ENCODE results near the gene ZC3HAV1.
"Not testable (repeated sequence)": the region's sequence is repeated elsewhere in the genome, so short reads cannot be mapped to it uniquely, and the experiment has no call there.

ZC3HAV1 gene

DNA sequence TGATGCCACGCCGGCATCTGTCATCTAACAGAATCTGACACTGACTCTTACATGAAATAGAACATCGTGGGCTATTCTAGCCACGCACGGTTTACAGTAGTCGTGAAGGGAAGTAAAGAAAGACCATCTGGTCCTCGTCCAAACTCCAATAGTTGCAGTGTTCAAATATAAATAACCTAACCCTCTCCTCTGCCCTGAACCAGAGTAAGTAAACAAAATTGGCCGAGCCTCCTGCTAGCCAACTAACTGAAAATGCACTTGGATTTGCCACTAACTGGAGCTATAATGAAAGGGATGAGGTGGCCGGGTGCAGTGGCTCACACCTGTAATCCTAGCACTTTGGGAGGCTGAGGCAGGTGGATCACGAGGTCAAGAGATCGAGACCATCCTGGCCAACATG lies 44.2 kb downstream of the ZC3HAV1 start:
- Mint-ChIP-seq H3K4me1 (ENCODE audit: low read depth) (peaks cover 71% of the 10 kb centered on the region), H3K27me3 (ENCODE audit: low read depth) (no peaks in the 10 kb centered on the region), H3K36me3 (ENCODE audit: low read depth) (peaks cover 77% of the 10 kb centered on the region), H3K27ac (peak overlapping the region; percentile 69), H3K9me3 (no peaks in the 10 kb centered on the region), H3K4me3 (no peak overlapping the region)

- Mint-ChIP-seq H3K9me3 (no peaks in the 10 kb centered on the region), H3K27me3 (ENCODE audit: low read depth) (no peaks in the 10 kb centered on the region), H3K4me1 (ENCODE audit: low read depth) (peaks cover 55% of the 10 kb centered on the region), H3K27ac (peak overlapping the region; percentile 76), H3K4me3 (no peak overlapping the region), H3K36me3 (ENCODE audit: low read depth) (peaks cover 59% of the 10 kb centered on the region)
These were observed 48.1 kb downstream of the ZC3HAV1 start for GRCh38 chr7:139061416-139061815.

GRCh38 chr7:139060695-139061237 lies 48.8 kb downstream of the ZC3HAV1 start:
- Mint-ChIP-seq H3K4me1 (ENCODE audit: low read depth) (peaks cover 54% of the 10 kb centered on the region), H3K36me3 (ENCODE audit: low read depth) (peaks cover 58% of the 10 kb centered on the region), H3K9me3 (no peaks in the 10 kb centered on the region)

DNA sequence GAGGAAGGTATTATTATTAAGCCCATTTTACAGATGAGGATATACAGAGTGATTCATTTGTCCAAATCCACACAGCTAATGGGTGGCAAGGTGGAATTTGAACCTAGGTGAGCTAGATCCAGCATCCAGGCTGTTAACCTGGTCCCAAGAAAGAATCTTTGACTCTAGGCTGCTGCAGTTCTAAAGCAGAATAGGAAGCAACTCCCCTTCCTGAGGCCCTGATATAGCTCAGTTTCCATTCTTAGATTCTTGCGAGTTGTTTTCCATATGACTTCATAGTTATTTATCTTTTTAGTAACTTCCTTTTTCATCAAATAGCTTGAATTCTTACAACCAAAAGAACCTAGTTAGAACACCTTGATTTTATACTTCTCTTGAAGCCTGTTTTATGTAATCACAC lies 49.6 kb downstream of the ZC3HAV1 start:
- Mint-ChIP-seq H3K4me3 (no peak overlapping the region), H3K36me3 (ENCODE audit: low read depth) (peaks cover 53% of the 10 kb centered on the region), H3K27ac (peak overlapping the region; percentile 76), H3K27me3 (ENCODE audit: low read depth) (no peaks in the 10 kb centered on the region), H3K4me1 (ENCODE audit: low read depth) (peaks cover 46% of the 10 kb centered on the region), H3K9me3 (no peaks in the 10 kb centered on the region)

More at GRCh38 chr7:139060695-139061237, 48.8 kb downstream of the ZC3HAV1 start:
- H3K4me3 Mint-ChIP-seq: no peak overlapping the region
- H3K27me3 Mint-ChIP-seq (ENCODE audit: low read depth): no peaks in the 10 kb centered on the region
- peak overlapping the region; percentile 76 for H3K27ac Mint-ChIP-seq

DNA sequence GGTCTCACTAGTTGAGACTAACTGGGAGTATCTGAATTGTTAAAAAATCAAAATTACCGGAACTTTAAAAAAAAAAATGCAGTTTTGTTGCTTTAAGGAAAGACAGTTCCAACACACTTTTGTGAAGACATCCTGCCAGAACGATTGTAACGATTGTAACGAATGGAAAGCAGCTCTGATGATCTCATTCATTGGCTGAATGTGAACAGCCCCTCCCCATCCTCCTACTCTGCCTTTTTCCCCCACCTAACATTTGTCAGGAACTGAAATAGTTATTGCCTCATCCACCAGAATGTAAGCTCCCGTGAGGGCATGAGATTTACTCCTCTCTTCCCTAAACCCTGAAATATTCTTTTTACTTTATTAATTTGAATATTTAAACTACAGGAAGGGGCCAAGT lies 50.6 kb downstream of the ZC3HAV1 start:
- Mint-ChIP-seq H3K27me3 (ENCODE audit: low read depth) (no peaks in the 10 kb centered on the region), H3K36me3 (ENCODE audit: low read depth) (peaks cover 50% of the 10 kb centered on the region), H3K9me3 (no peaks in the 10 kb centered on the region), H3K27ac (no peak overlapping the region), H3K4me1 (ENCODE audit: low read depth) (peaks cover 40% of the 10 kb centered on the region), H3K4me3 (no peak overlapping the region)

DNA sequence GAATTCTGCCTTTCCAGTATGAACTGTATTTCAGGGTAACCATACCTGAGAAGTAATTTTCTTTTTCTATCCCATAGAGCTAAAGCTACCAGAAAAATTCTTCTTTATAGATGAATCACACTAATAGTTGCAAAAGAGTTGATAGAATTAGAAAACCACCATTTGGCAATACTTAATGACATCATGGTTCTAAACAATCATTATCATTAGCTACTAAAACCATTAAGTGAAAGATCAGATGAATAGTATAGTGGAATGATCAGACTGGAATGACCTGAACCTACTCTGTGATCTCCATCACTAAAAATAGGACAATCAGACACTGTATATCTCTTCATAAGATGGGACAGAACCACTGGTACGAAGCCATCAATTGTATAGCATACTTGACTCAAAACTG lies 53.8 kb downstream of the ZC3HAV1 start:
- H3K36me3 Mint-ChIP-seq (ENCODE audit: low read depth): peaks cover 42% of the 10 kb centered on the region
- H3K9me3 Mint-ChIP-seq: no peaks in the 10 kb centered on the region
- H3K4me3 Mint-ChIP-seq: no peak overlapping the region

DNA sequence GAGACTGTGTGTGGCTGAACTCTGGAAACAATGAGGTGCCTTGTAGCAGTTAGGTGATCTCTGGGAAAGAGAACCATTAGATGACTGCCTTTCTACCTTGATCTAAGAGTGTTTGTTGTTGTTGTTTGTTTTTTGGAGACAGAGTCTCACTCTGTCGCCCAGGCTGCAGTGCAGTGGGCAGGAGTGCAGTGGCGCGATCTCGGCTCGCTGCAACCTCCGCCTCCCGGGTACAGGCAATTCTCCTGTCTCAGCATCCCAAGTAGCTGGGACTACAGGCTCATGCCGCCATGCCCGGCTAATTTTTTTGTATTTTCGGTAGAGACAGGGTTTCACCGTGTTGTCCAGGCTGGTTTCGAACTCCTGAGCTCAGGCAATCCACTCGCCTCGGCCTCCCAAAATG lies 54.9 kb downstream of the ZC3HAV1 start:
- H3K4me3 Mint-ChIP-seq; H3K27ac Mint-ChIP-seq; H3K9me3 Mint-ChIP-seq; H3K27me3 Mint-ChIP-seq (ENCODE audit: low read depth): not testable (repeated sequence)
- H3K36me3 Mint-ChIP-seq (ENCODE audit: low read depth): peaks cover 45% of the 10 kb centered on the region
- peaks cover 20% of the 10 kb centered on the region for H3K4me1 Mint-ChIP-seq (ENCODE audit: low read depth)

More for the DNA sequence above, 53.8 kb downstream of the ZC3HAV1 start:
- no peaks in the 10 kb centered on the region for H3K27me3 Mint-ChIP-seq (ENCODE audit: low read depth)
- peak overlapping the region; percentile 39 for H3K27ac Mint-ChIP-seq
- H3K4me1 Mint-ChIP-seq (ENCODE audit: low read depth): peaks cover 26% of the 10 kb centered on the region

DNA sequence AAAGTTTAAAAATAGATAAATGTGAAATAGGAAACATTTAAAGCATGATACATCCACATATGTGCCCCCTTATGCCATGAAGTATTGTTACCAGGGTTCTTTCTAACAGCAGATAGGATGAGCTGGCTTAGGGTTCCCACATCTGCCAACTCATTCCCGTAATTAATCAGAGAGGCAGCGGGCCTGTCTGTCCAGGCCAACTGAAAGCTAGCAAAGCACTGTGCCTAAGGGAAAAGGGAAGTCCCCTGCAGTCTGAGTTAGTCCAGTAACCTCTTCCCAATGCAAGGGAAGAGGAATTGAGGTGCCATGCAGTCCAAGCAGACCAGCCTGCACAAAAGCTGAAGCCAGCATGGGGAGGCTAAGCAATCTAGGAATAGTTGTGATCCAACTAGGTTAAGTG lies 55.4 kb downstream of the ZC3HAV1 start:
- Mint-ChIP-seq H3K4me1 (ENCODE audit: low read depth) (peaks cover 25% of the 10 kb centered on the region), H3K9me3 (no peaks in the 10 kb centered on the region), H3K27ac (peak overlapping the region; percentile 15), H3K4me3 (no peak overlapping the region), H3K36me3 (ENCODE audit: low read depth) (peaks cover 51% of the 10 kb centered on the region), H3K27me3 (ENCODE audit: low read depth) (no peaks in the 10 kb centered on the region)

DNA sequence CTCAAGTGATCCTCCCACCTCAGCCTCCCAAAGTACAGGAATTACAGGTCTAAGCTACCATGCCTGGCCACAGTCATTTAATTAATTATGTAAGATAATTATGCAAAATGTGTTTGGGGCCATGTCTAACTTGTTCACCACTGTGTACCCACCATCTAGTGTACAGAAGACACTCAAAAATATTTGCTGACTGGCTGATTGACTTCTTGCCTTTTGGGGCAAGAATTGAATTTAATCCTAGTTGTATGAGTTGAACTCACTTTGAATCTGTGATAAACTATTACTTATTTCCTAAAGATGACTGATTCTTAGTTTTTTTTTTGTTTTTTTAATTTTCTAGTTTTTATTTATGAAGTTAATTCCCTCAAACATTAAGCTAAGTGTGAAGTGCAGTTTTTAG lies 57.9 kb downstream of the ZC3HAV1 start:
- no peak overlapping the region for H3K27ac Mint-ChIP-seq
- H3K36me3 Mint-ChIP-seq (ENCODE audit: low read depth): peaks cover 61% of the 10 kb centered on the region
- no peaks in the 10 kb centered on the region for H3K9me3 Mint-ChIP-seq
- peaks cover 38% of the 10 kb centered on the region for H3K4me1 Mint-ChIP-seq (ENCODE audit: low read depth)
- H3K27me3 Mint-ChIP-seq (ENCODE audit: low read depth): no peaks in the 10 kb centered on the region
- H3K4me3 Mint-ChIP-seq: no peak overlapping the region

GRCh38 chr7:139049936-139050335 lies 59.6 kb downstream of the ZC3HAV1 start:
- Mint-ChIP-seq H3K4me1 (ENCODE audit: low read depth) (peaks cover 47% of the 10 kb centered on the region), H3K4me3 (no peak overlapping the region), H3K27ac (peak overlapping the region; percentile 7), H3K36me3 (ENCODE audit: low read depth) (peaks cover 71% of the 10 kb centered on the region), H3K9me3 (no peaks in the 10 kb centered on the region), H3K27me3 (ENCODE audit: low read depth) (no peaks in the 10 kb centered on the region)

- H3K4me3 Mint-ChIP-seq: peak overlapping the region; percentile 32
- H3K36me3 Mint-ChIP-seq (ENCODE audit: low read depth): peaks cover 73% of the 10 kb centered on the region
- H3K27ac Mint-ChIP-seq: peak overlapping the region; percentile 70
These were observed 60.4 kb downstream of the ZC3HAV1 start for GRCh38 chr7:139049111-139049510.

GRCh38 chr7:139047970-139048369 lies 61.5 kb downstream of the ZC3HAV1 start:
- no peaks in the 10 kb centered on the region for H3K27me3 Mint-ChIP-seq (ENCODE audit: low read depth)
- H3K9me3 Mint-ChIP-seq: no peaks in the 10 kb centered on the region
- H3K4me1 Mint-ChIP-seq (ENCODE audit: low read depth): peaks cover 54% of the 10 kb centered on the region
- H3K4me3 Mint-ChIP-seq: no peak overlapping the region
- peaks cover 73% of the 10 kb centered on the region for H3K36me3 Mint-ChIP-seq (ENCODE audit: low read depth)
- peak overlapping the region; percentile 52 for H3K27ac Mint-ChIP-seq

More at GRCh38 chr7:139049111-139049510, 60.4 kb downstream of the ZC3HAV1 start:
- H3K9me3 Mint-ChIP-seq: no peaks in the 10 kb centered on the region
- H3K27me3 Mint-ChIP-seq (ENCODE audit: low read depth): no peaks in the 10 kb centered on the region
- H3K4me1 Mint-ChIP-seq (ENCODE audit: low read depth): peaks cover 50% of the 10 kb centered on the region

DNA sequence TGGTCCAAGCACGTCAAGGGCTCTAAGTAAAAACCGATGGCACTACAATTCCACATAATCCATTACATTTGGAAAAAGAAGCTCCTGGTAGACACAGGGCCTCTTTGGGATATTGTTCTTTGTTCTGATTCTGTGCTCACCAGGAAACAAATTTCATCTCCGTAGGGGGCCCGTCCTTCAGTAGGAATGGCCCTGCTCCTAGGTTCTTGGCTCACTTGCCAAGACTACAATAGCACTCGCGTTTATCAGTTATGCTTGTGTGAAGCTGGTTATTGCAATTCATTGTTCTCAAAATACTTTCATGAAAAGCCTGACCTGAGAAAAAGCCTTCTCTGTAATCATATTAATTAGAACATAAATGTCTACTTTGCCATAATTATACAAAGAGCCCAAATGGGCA lies 63.4 kb downstream of the ZC3HAV1 start:
- no peaks in the 10 kb centered on the region for H3K27me3 Mint-ChIP-seq (ENCODE audit: low read depth)
- H3K27ac Mint-ChIP-seq: peak overlapping the region; percentile 77
- peak overlapping the region; percentile 45 for H3K4me3 Mint-ChIP-seq
- H3K9me3 Mint-ChIP-seq: no peaks in the 10 kb centered on the region
- H3K4me1 Mint-ChIP-seq (ENCODE audit: low read depth): peaks cover 61% of the 10 kb centered on the region
- H3K36me3 Mint-ChIP-seq (ENCODE audit: low read depth): peaks cover 80% of the 10 kb centered on the region

DNA sequence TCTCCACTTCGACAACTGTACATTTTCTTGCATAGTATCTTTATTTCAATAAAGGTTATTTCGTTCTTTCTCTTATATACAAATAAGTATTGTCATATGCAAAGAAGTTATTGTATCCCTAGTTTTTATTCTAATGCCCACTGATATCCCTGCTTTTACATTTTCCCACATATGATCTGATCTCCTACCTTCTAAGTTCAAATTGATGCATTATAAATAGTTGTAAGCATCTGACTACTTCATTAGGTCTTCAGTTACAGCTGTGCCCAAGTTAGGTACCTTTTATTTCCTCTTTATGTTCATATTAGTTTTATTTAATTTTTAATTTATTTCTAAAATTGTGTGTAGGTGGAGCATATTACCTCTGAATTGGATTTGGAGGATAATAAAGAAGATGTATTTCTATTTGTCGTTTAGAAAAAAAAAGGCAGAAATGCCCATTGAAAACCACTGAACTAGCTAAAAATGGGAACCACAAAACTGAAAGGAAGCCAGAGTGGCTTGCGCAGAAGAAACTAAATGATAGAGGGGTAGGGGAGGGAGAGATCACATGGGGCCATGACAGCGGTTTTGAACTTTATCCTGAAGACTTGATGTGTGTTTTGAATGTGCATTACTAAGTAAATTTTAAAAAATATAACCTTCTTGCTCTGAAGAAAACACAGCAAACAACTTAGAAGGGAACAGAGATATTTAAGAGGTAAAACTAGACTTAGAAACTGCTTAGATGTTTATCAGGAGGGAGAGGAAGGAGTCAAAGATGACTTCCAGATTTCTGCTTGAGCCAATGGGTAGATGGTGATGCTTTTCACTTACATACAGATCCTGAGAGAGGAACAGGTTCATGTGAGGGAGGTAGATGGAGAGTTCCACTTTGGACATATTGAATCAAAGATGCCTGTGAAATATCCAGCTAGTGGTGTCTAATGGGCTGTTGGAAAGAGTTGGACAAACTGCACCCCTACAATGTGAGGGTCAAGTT lies 64.4 kb downstream of the ZC3HAV1 start:
- Mint-ChIP-seq H3K36me3 (ENCODE audit: low read depth) (peaks cover 74% of the 10 kb centered on the region), H3K4me3 (peak overlapping the region; percentile 78), H3K9me3 (no peaks in the 10 kb centered on the region), H3K27ac (peak overlapping the region; percentile 90), H3K4me1 (ENCODE audit: low read depth) (peaks cover 66% of the 10 kb centered on the region), H3K27me3 (ENCODE audit: low read depth) (no peaks in the 10 kb centered on the region)

Data from T-helper 1 cell treated with Interleukin-12 subunit alpha and Interleukin-12 subunit beta and Interleukin-4 antibody, amounts not matched to agents 30 μg/mL and 1 μg/mL, for 36 hours (primary cell).